Mesenchymal stem cell (in vitro differentiated cells and primary cell): ENCODE data around the gene BLVRA. TPM values are rescaled to one million over a fixed set of nuclear protein-coding genes. Genes with fewer than 3 reads are reported as not detected.
"Not testable (repeated sequence)": the region's sequence is repeated elsewhere in the genome, so short reads cannot be mapped to it uniquely, and the experiment has no call there.

Experiments
- DNase-seq: peaks from one replicate; pipeline ENCODE4 v3.0.0-alpha.2; 2013
- H2AFZ ChIP-seq: one replicate; pipeline ENCODE4 v1.6.1; 2013; ENCODE audit warnings: low read depth, mild to moderate bottlenecking, control low read depth, inconsistent platforms, low read length, moderate library complexity
- H2AK5ac ChIP-seq: 2 replicates; pipeline ENCODE4 v1.6.1; 2013; ENCODE audit warnings: low read length, moderate library complexity, mild to moderate bottlenecking, inconsistent platforms; ENCODE audit not compliant: severe bottlenecking
- H2BK120ac ChIP-seq: one replicate; pipeline ENCODE4 v1.6.1; 2013; ENCODE audit warnings: low read depth, mild to moderate bottlenecking, inconsistent platforms, low read length, moderate library complexity
- H2BK12ac ChIP-seq, 2 experiments: one replicate each; pipeline ENCODE4 v1.6.1; 2013; ENCODE audit warnings: inconsistent platforms in 2 of 2, low read length in 2 of 2, mild to moderate bottlenecking in 2 of 2, moderate library complexity in 2 of 2, control low read depth in 1 of 2
- H2BK15ac ChIP-seq: one replicate; pipeline ENCODE4 v1.6.1; 2013; ENCODE audit warnings: mild to moderate bottlenecking, low read depth, inconsistent platforms; ENCODE audit not compliant: poor library complexity, severe bottlenecking
- H2BK5ac ChIP-seq: 2 replicates; pipeline ENCODE4 v1.6.1; 2013; ENCODE audit warnings: low read depth, mild to moderate bottlenecking, low read length, control low read depth, inconsistent platforms; ENCODE audit not compliant: poor library complexity, severe bottlenecking
- H3K14ac ChIP-seq, 2 experiments: one replicate each; pipeline ENCODE4 v1.6.1; 2013; ENCODE audit warnings: inconsistent platforms in 2 of 2, low read length in 2 of 2, control low read depth in 1 of 2, mild to moderate bottlenecking in 1 of 2, moderate library complexity in 1 of 2
- H3K18ac ChIP-seq, 2 experiments: one replicate each; pipeline ENCODE4 v1.6.1; 2013; ENCODE audit warnings: inconsistent platforms in 2 of 2, low read length in 2 of 2, control low read depth in 1 of 2, low read depth in 1 of 2, mild to moderate bottlenecking in 1 of 2
- H3K23ac ChIP-seq, 2 experiments: one replicate each; pipeline ENCODE4 v1.6.1; 2013; ENCODE audit warnings: inconsistent platforms in 2 of 2, low read length in 2 of 2, mild to moderate bottlenecking in 2 of 2, moderate library complexity in 2 of 2, control low read depth in 1 of 2
- H3K27ac ChIP-seq: 2 replicates; pipeline ENCODE4 v1.5.1; 2013; ENCODE audit warnings: mild to moderate bottlenecking, moderate library complexity, low read length, control low read depth, inconsistent platforms; ENCODE audit not compliant: poor library complexity, severe bottlenecking
- H3K27me3 ChIP-seq, 2 experiments: 2 replicates each; pipeline versions ENCODE4 v1.6.1 to v1.7.0; 2013; ENCODE audit warnings: low read length in 2 of 2, mild to moderate bottlenecking in 2 of 2, moderate library complexity in 2 of 2, control low read depth in 1 of 2, inconsistent platforms in 1 of 2; ENCODE audit not compliant: control insufficient read depth in 1 of 2, insufficient read depth in 1 of 2
- H3K36me3 ChIP-seq, 2 experiments: 2 replicates each; pipeline versions ENCODE4 v1.6.1 to v1.7.0; 2013; ENCODE audit warnings: low read length in 2 of 2, control low read depth in 1 of 2, inconsistent platforms in 1 of 2, low read depth in 1 of 2, mild to moderate bottlenecking in 1 of 2; ENCODE audit not compliant: insufficient read depth in 2 of 2, control insufficient read depth in 1 of 2
- H3K4ac ChIP-seq, 2 experiments: one replicate each; pipeline ENCODE4 v1.6.1; 2013; ENCODE audit warnings: inconsistent platforms in 2 of 2, low read length in 2 of 2, mild to moderate bottlenecking in 2 of 2, moderate library complexity in 2 of 2, control low read depth in 1 of 2, low read depth in 1 of 2
- H3K4me1 ChIP-seq: 2 replicates; pipeline ENCODE4 v1.6.1; 2013; ENCODE audit warnings: low read depth, low read length, control low read depth; ENCODE audit not compliant: control insufficient read depth, insufficient read depth
- H3K4me2 ChIP-seq: 2 replicates; pipeline ENCODE4 v1.6.1; 2013; ENCODE audit warnings: low read length, mild to moderate bottlenecking, inconsistent platforms; ENCODE audit not compliant: poor library complexity, severe bottlenecking
- H3K4me3 ChIP-seq, 2 experiments: 2 replicates each; pipeline versions ENCODE4 v1.5.1 to v1.7.0; 2013; ENCODE audit warnings: low read length in 2 of 2, mild to moderate bottlenecking in 2 of 2, control low read depth in 1 of 2, low read depth in 1 of 2; ENCODE audit not compliant: insufficient read depth in 1 of 2
- H3K79me1 ChIP-seq: replicated peaks from 2 replicates; pipeline ENCODE4 v1.6.1; 2013; ENCODE audit warnings: mild to moderate bottlenecking, control low read depth, low read length, inconsistent platforms; ENCODE audit not compliant: poor library complexity, severe bottlenecking
- H3K9ac ChIP-seq: 2 replicates; pipeline ENCODE4 v1.7.0; 2013; ENCODE audit warnings: mild to moderate bottlenecking, low read length, moderate library complexity
- H3K9me3 ChIP-seq: 2 replicates; pipeline ENCODE4 v1.7.0; 2013; ENCODE audit warnings: mild to moderate bottlenecking, low read length; ENCODE audit not compliant: control insufficient read depth
- H4K8ac ChIP-seq: one replicate; pipeline ENCODE4 v1.6.1; 2013; ENCODE audit warnings: inconsistent platforms, mild to moderate bottlenecking, low read length, moderate library complexity
- H4K91ac ChIP-seq: one replicate; pipeline ENCODE4 v1.6.1; 2013; ENCODE audit warnings: mild to moderate bottlenecking, low read length, inconsistent platforms
- WGBS: methylation state at CpG from one replicate; pipeline ENCODE4 v1.1.7; 2013; ENCODE audit warnings: mixed read lengths; 5-methylcytosine and 5-hydroxymethylcytosine counted together
- polyA plus RNA-seq, 2 experiments: library from polyadenylated mRNA; stranded (reverse); fragments of 200-250 nt; gene quantifications; one replicate each; pipeline ENCODE4 v1.2.3, GENCODE V29; 2013

Gene BLVRA
- 66.7 TPM for polyA plus RNA-seq (2013, experiment 1 of 2)
- 67.2 TPM for polyA plus RNA-seq (2013, experiment 2 of 2)

DNA sequence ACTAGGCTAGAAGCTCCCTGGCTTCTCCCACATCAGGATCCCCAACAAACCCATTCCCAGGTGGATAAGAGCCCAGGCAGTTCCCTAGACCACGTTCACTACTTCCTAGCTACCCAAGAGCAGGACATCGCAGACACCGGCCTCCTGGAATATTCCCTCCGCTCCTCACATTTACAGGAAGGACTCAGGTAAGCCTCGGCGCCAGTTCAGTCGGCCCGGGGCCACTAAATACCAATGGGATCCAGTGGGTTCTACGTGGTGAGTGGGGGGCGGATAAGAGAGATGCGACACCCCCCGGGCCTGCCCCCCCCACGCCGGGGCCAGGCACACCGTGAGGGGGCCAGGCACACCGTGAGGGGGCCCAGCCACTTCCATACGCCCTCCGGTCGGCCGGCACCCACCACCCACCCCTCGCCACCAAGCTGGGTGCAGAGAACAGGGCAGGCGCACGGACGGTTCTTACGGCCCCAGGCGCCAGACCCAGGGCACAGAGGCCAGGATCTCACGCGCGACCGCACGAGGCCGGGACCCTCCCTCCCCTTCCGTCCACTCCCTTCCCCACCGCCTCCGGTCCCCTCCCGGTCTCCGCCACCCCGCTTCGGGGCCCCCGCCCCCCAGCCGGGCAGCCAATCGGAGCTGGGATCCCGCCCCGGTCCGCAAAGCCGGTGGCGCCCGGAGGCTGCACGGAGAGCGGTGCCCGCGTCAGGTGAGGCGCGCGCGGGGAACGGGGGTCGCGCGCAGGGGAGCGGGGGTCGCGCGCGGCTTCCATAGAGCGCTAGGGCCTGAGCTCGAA lies at the start of gene BLVRA:
Gene BLVRA, plus strand, starts transcription at position 652 of the 793 bp plus-strand sequence. CDS start 12,479 bp downstream, outside the sequence.
- Histone ChIP-seq H3K27me3 (no peaks in the 10 kb centered on the region), H2BK5ac (no peak within 1 kb of the TSS), H3K14ac (peak within 1 kb of the TSS in 1 of 2 experiments; percentile 95), H3K27ac (no peak within 1 kb of the TSS), H3K4me1 (peaks cover 10% of the 10 kb centered on the region), H2AFZ (peak within 1 kb of the TSS; percentile 95), H3K79me1 (peaks cover 10% of the 10 kb centered on the region), H4K8ac (peak within 1 kb of the TSS; percentile 99), H3K4ac (peak within 1 kb of the TSS; percentile 50 to 87), H2AK5ac (no peak within 1 kb of the TSS), H3K18ac (peak within 1 kb of the TSS; percentile 95 to 99), H3K23ac (peak within 1 kb of the TSS in 1 of 2 experiments; percentile 96), H3K4me3 (peak within 1 kb of the TSS; percentile 90), H2BK12ac (peak within 1 kb of the TSS; percentile 33 to 89), H3K4me2 (peak within 1 kb of the TSS; percentile 94), H3K9me3 (no peaks in the 10 kb centered on the region), H2BK15ac (peak within 1 kb of the TSS; percentile 69), H3K9ac (peak within 1 kb of the TSS; percentile 91), H4K91ac (peak within 1 kb of the TSS; percentile 99), H3K36me3 (peaks cover 0 to 4% of the 10 kb centered on the region in 2 experiments), H2BK120ac (peak within 1 kb of the TSS; percentile 89)
- 2% methylated on average over 37 of the region's 67 CpGs for WGBS
- peak; percentile 65 for DNase-seq

DNA sequence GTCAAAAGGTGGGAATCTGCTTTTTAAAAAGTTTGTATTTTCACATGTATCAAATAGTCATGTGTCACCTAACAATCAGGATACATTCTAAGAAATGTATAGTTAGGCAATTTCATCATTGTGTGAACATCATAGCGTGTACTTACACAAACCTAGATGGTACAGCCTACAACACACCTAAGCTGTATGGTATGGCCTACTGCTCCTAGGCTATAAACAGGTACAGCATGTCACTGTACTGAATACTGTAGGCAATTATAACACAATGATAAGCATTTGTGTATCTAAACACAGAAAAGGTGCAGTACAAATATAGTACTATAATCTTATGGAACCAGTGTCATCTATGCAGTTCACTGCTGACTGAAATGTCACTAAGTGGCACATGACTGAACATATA lies 47.0 kb upstream of the BLVRA start:
- Histone ChIP-seq H3K27ac (no peak overlapping the region), H3K79me1 (peaks cover 21% of the 10 kb centered on the region), H3K4me1 (no peaks in the 10 kb centered on the region), H3K4me2 (no peak overlapping the region), H2BK15ac (no peak overlapping the region), H2BK12ac (no peak overlapping the region), H3K18ac (no peak overlapping the region), H3K14ac (no peak overlapping the region), H3K9me3 (no peaks in the 10 kb centered on the region), H4K8ac (no peak overlapping the region), H4K91ac (no peak overlapping the region), H3K4ac (no peak overlapping the region), H3K4me3 (no peak overlapping the region), H3K9ac (no peak overlapping the region), H2AK5ac (no peak overlapping the region), H3K36me3 (no peaks in the 10 kb centered on the region), H2BK5ac (no peak overlapping the region), H2BK120ac (no peak overlapping the region), H3K27me3 (no peaks in the 10 kb centered on the region), H2AFZ (no peak overlapping the region), H3K23ac (no peak overlapping the region)
- DNase-seq: no peak
- WGBS: no CpG with 5 or more reads among the region's 1 CpG

- 97% methylated on average over 2 of the region's 2 CpGs for WGBS
- not testable (repeated sequence) for H3K23ac ChIP-seq
Observed at GRCh38 chr7:43715966-43716365, 42.5 kb upstream of the BLVRA start.

DNA sequence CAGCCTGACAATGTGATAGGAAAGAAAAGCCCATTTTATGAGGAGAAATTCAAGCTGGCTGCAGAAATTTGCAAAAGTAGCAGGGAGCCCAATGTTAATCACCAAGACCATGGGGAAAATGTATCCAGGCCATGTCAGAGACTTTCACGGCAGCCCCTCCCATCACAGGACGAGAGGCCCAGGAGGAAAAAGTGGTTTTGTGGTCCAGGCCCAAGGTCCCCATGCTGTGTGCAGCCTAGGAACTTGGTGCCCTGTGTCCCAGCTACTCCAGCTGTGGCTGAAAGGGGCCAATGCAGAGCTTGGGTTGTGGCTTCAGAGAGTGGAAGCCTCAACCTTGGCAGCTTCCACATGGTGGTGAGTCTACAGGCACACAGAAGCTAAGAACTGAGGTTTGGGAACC lies 41.9 kb upstream of the BLVRA start:
- no peaks in the 10 kb centered on the region for H3K27me3 ChIP-seq
- H2BK12ac ChIP-seq: no peak overlapping the region
- H3K79me1 ChIP-seq: peaks cover 18% of the 10 kb centered on the region
- no peak overlapping the region for H2BK5ac ChIP-seq
- no peak overlapping the region for H2AK5ac ChIP-seq
- H3K4me3 ChIP-seq: no peak overlapping the region
- H4K91ac ChIP-seq: no peak overlapping the region
- H2BK120ac ChIP-seq: no peak overlapping the region
- no peaks in the 10 kb centered on the region for H3K36me3 ChIP-seq
- H3K14ac ChIP-seq: no peak overlapping the region
- H4K8ac ChIP-seq: no peak overlapping the region
- no peak overlapping the region for H2AFZ ChIP-seq
- H2BK15ac ChIP-seq: no peak overlapping the region
- H3K27ac ChIP-seq: no peak overlapping the region
- H3K4ac ChIP-seq: no peak overlapping the region
- H3K9ac ChIP-seq: no peak overlapping the region
- no peak overlapping the region for H3K23ac ChIP-seq
- H3K9me3 ChIP-seq: no peaks in the 10 kb centered on the region
- no peak for DNase-seq
- H3K4me1 ChIP-seq: no peaks in the 10 kb centered on the region
- no peak overlapping the region for H3K18ac ChIP-seq
- 90% methylated on average over 2 of the region's 2 CpGs for WGBS
- no peak overlapping the region for H3K4me2 ChIP-seq

More at GRCh38 chr7:43715966-43716365, 42.5 kb upstream of the BLVRA start:
- not testable (repeated sequence) for H3K4me2 ChIP-seq, H3K27ac ChIP-seq, H2AK5ac ChIP-seq, H3K9me3 ChIP-seq, H3K4me3 ChIP-seq, H3K27me3 ChIP-seq, H3K4me1 ChIP-seq, H2BK120ac ChIP-seq, H3K4ac ChIP-seq, H3K18ac ChIP-seq, H3K36me3 ChIP-seq, H2BK12ac ChIP-seq, H3K14ac ChIP-seq, H2AFZ ChIP-seq, H2BK5ac ChIP-seq, DNase-seq, H3K9ac ChIP-seq, H2BK15ac ChIP-seq, H4K91ac ChIP-seq, H4K8ac ChIP-seq
- H3K79me1 ChIP-seq: peaks cover 20% of the 10 kb centered on the region
